Mucosa of descending colon (tissue), 3 donors: Measurements from ENCODE around the gene GRIK3. TPM values are rescaled to one million over a fixed set of nuclear protein-coding genes. Genes with fewer than 3 reads are reported as not detected.

Source experiments
- ATAC-seq: fragments of 200-7000 bp; cut with Tn5 transposase; one replicate; pipeline ENCODE4 v1.9.1; 2020; ENCODE audit warnings: mild to moderate bottlenecking, moderate library complexity
- DNase-seq, 3 donors: peaks; one replicate each; pipeline ENCODE4 v3.0.0-alpha.2; 2020
- H3K36me3 ChIP-seq: fragments of 200-600 bp; one replicate; pipeline ENCODE4 v1.8.0; 2021; ENCODE audit warnings: low read depth, mild to moderate bottlenecking
- H3K4me1 ChIP-seq: fragments of 200-600 bp; one replicate; pipeline ENCODE4 v1.8.0; 2021; ENCODE audit warnings: low read depth, mild to moderate bottlenecking
- H3K4me3 ChIP-seq: fragments of 200-600 bp; one replicate; pipeline ENCODE4 v1.8.0; 2021; ENCODE audit warnings: mild to moderate bottlenecking
- H3K9me3 ChIP-seq: fragments of 200-600 bp; one replicate; pipeline ENCODE4 v1.8.0; 2021; ENCODE audit warnings: mild to moderate bottlenecking
- CTCF ChIP-seq: fragments of 200-600 bp; IDR thresholded peaks from one replicate; pipeline ENCODE4 v1.8.0; 2022; ENCODE audit warnings: antibody characterized with exemption, mild to moderate bottlenecking
- intact Hi-C, 2 donors: fragments of 100-400 bp; cut with DNase I in 1 of 2; cut with micrococcal nuclease in 1 of 2; formaldehyde crosslinking; loops; one replicate each; pipeline versions ENCODE4 v1.11.0 to v1.11.1; 2022; cut with DNase I, micrococcal nuclease
- total RNA-seq, 3 donors: library from RNA; stranded (reverse); fragmentation: NEBNext Ultra II Directional in 2 of 3; extraction: Animal tissue kit (Norgen Biotek cat#: 25700) in 2 of 3; gene quantifications; one replicate each; pipeline versions ENCODE4 v1.2.1 to v1.2.4, GENCODE V29; 2021 to 2023
- donor health status: DM: no; HTN: no; CAD: no; lungs with moderate emphysema.
- donor health status: DM: no; HTN: no; CAD: no.
- donor health status: DM: no; HTN: yes; CAD: no.

The GRIK3 gene
- total RNA-seq, 3 donors from 2014 or later = 0.41 to 13.6 (median 1.5) TPM

- no peak overlapping the region for H3K4me3 ChIP-seq
- no peak for TF ChIP-seq CTCF
- ATAC-seq (no peak), DNase-seq (no peak)
- H3K36me3 ChIP-seq = no peaks in the 10 kb centered on the region
- no peaks in the 10 kb centered on the region for H3K4me1 ChIP-seq
- no peaks in the 10 kb centered on the region for H3K9me3 ChIP-seq
- intact Hi-C loops = no loop called here
These were observed 180.7 kb downstream of the GRIK3 start for GRCh38 chr1:36853638-36854037.

- intact Hi-C loops = no loop called here
- ATAC-seq = no peak
- no peaks in the 10 kb centered on the region for H3K9me3 ChIP-seq
- no peaks in the 10 kb centered on the region for H3K36me3 ChIP-seq
- no peaks in the 10 kb centered on the region for H3K4me1 ChIP-seq
- DNase-seq = no peak
- no peak overlapping the region for H3K4me3 ChIP-seq
- TF ChIP-seq CTCF = no peak
These were observed 181.7 kb downstream of the GRIK3 start for GRCh38 chr1:36852586-36852985.

GRCh38 chr1:36851595-36851994 is 182.7 kb downstream of the GRIK3 start:
- Histone ChIP-seq H3K9me3 (no peaks in the 10 kb centered on the region), H3K4me1 (no peaks in the 10 kb centered on the region), H3K4me3 (no peak overlapping the region), H3K36me3 (no peaks in the 10 kb centered on the region)
- ATAC-seq (no peak), DNase-seq (no peak)
- intact Hi-C loops = no loop called here
- TF ChIP-seq CTCF = no peak

- ATAC-seq (no peak), DNase-seq (no peak)
- intact Hi-C loops = no loop called here
- Histone ChIP-seq H3K36me3 (no peaks in the 10 kb centered on the region), H3K4me3 (no peak overlapping the region), H3K4me1 (no peaks in the 10 kb centered on the region), H3K9me3 (no peaks in the 10 kb centered on the region)
- TF ChIP-seq CTCF = no peak
These were observed 183.2 kb downstream of the GRIK3 start for GRCh38 chr1:36851087-36851486.

GRCh38 chr1:36849956-36850355 is 184.4 kb downstream of the GRIK3 start:
- no peak for ATAC-seq
- no peak for TF ChIP-seq CTCF
- Histone ChIP-seq H3K4me1 (no peaks in the 10 kb centered on the region), H3K9me3 (no peaks in the 10 kb centered on the region), H3K4me3 (no peak overlapping the region), H3K36me3 (no peaks in the 10 kb centered on the region)
- intact Hi-C loops = no loop called here
- no peak for DNase-seq

- H3K9me3 ChIP-seq = no peaks in the 10 kb centered on the region
- TF ChIP-seq CTCF = no peak
- no peaks in the 10 kb centered on the region for H3K4me1 ChIP-seq
- H3K4me3 ChIP-seq = no peak overlapping the region
- intact Hi-C loops = no loop called here
- ATAC-seq (no peak), DNase-seq (no peak)
- no peaks in the 10 kb centered on the region for H3K36me3 ChIP-seq
These were observed 186.6 kb downstream of the GRIK3 start for GRCh38 chr1:36847761-36848160.
